ENCODE data around the gene ZNF708. TPM values are rescaled to one million over a fixed set of nuclear protein-coding genes. Genes with fewer than 3 reads are reported as not detected.
"Not testable (repeated sequence)": the region's sequence is repeated elsewhere in the genome, so short reads cannot be mapped to it uniquely, and the experiment has no call there.

Gene ZNF708
- total RNA-seq (2014; rRNA removed; shearing (Covaris generic); ENCODE audit: low replicate concordance) = 1.5 and 1.6 TPM in 2 replicates

DNA sequence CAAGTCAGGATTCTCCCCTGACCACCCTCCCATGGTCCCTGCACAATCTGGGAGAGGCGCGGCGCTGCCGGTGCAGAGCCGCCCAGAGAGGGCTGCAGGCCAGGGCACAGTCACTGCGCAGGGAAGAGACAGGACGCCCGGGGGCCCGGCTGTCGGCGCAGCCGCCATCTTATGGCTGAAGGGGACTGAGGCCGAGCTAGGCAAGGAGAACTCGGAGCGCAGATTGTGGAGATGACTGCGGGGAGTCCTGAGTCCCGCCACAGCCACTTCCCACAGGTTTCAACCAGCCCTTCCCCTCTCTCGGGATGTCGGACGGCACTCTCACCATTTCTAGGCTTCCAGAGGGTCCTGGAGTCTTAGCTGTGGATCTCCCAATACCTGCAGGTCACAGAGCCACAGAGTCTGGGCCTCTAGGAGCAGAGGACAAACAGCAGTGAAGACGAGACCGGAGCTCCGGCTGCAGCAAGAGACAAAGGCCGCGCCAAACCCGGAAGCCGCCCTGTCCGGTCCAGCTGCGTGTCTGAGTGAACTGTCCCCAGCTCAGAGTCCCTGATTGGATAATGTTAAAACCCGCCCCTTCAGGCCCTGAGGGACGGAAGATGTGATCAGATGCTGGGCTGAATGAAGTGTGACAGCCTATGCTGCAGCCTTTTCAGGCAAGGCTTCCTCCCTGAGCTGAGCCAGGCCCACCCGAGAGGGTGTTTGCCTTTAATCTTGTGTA, at the start of gene ZNF708:
TSS of gene ZNF708 (minus strand) at position 526 of the 721 bp plus-strand sequence. CDS start at position 328, 198 bp downstream.
- in situ Hi-C loops (cut with HindIII; ENCODE audit: low pct_unique_long_range_greater_than_20kb, low sequenced_read_pairs) = no loop called here
- peak; percentile 89 for DNase-seq (ENCODE audit: low read depth)

DNA sequence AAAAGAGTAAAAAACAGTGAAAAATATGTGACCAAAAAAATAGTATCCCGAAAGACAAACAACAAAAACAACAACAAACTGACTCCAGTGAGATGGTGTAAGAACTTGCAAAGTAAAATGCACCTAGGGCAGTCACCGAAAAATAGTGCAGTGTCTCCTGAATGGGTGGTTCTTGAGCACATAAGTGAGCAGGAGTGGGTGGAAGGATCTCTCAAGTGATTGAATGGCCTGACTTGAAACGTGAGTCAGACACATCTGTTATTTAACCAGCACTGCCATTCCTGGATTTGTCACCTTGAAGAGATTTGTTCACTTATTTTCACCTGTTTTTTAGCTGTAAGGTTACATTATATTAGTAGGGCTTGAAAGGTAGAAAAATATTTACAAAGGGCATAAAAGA, 33.1 kb upstream of the ZNF708 start:
- in situ Hi-C loops (cut with HindIII; ENCODE audit: low pct_unique_long_range_greater_than_20kb, low sequenced_read_pairs) = no loop called here

DNA sequence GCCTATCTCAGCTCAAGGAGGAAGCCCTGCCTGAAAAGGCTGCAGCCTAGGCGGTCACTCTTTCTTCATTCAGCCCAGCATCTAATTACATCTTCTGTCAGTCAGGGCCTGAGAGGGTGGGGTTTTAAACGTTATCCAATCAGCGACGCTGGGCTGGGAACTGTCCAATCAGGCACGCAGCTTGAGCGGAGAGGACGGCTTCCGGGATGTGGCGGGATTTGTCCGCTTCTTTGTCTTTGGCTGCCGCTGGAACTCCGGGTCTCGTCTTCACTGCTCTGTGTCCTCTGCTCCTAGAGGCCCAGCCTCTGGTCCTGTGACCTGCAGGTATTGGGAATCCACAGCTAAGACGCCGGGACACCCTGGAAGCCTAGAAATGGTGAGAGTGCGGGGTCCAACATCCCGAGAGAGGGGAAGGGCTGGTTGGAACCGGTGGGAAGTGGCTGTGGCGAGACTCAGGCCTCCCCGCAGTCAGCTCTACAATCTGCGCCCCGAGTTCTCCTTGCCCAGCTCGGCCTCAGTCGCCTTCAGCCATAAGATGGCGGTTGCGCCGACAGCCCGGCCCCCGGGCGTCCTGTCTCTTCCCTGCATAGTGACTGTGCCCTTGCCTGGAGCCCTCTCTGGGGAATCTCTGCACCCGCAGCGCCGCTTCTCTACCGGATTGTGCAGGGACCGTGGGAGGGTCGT, 29.7 kb upstream of the ZNF708 start, which contains the start of gene ZNF738:
TSS of gene ZNF738 (plus strand) at position 233 of the 684 bp plus-strand sequence. CDS start at position 374, 141 bp downstream.
- DNase-seq (ENCODE audit: low read depth) = peak; percentile 94

More for the DNA sequence above, 33.1 kb upstream of the ZNF708 start:
- DNase-seq (ENCODE audit: low read depth) = no peak

DNA sequence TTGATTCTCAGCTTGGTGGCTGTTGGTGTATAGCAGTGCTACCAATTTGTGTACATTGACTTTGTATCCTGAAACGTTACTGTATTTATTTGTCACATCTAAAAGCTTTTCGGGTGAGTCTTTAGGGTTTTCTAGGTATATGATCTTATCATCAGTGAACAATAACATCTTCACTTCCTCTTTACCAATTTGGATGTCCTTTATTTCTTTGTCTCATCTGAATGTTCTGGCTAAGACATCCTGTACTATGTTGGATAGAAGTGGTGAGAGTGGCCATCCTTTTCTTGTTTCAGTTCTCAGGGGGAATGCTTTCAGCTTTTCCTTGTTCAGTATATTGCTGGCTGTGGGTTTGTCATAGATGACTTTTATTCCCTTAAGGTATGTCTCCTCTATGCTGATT, 23.6 kb upstream of the ZNF708 start:
- no peak for DNase-seq (ENCODE audit: low read depth)
- in situ Hi-C loops (cut with HindIII; ENCODE audit: low pct_unique_long_range_greater_than_20kb, low sequenced_read_pairs) = no loop called here

More for the DNA sequence above, 29.7 kb upstream of the ZNF708 start, which contains the start of gene ZNF738:
- in situ Hi-C loops (cut with HindIII; ENCODE audit: low pct_unique_long_range_greater_than_20kb, low sequenced_read_pairs) = no loop called here

DNA sequence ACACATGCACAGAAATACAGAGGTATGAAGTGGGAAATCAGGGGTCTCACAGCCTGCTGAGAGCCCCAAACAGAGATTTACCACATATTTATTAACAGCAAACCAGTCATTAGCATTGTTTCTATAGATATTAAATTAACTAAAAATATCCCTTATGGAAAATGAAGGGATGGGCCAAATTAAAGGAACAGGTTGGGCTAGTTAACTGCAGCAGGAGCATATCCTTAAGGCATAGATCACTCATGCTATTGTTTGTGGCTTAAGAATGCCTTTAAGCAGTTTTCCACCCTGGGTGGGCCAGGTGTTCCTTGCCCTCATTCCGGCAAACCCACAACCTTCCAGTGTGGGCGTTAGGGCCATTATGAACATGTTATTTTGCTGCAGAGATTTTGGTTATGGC, 15.6 kb upstream of the ZNF708 start:
- in situ Hi-C loops (cut with HindIII; ENCODE audit: low pct_unique_long_range_greater_than_20kb, low sequenced_read_pairs); DNase-seq (ENCODE audit: low read depth): not testable (repeated sequence)

DNA sequence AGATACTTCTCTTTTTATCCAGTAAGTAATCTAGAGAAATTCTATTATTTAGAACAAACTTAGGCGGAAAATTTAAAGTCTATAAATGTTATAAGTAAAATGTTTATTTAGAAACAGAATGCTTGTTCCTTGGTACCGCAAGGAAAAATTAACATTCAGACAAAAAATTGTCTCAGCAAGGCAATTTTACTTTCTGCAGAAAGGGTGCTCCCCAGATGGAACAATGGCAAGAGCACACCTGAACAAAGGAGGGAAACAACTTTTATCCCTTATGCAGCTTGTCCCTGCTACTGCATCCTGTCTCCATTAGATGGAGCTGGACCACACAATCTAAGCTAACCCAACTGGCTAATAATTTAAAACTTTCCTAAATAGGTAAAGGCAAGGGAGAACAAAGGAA, 6.5 kb upstream of the ZNF708 start:
- in situ Hi-C loops (cut with HindIII; ENCODE audit: low pct_unique_long_range_greater_than_20kb, low sequenced_read_pairs) = no loop called here
- DNase-seq (ENCODE audit: low read depth) = no peak

DNA sequence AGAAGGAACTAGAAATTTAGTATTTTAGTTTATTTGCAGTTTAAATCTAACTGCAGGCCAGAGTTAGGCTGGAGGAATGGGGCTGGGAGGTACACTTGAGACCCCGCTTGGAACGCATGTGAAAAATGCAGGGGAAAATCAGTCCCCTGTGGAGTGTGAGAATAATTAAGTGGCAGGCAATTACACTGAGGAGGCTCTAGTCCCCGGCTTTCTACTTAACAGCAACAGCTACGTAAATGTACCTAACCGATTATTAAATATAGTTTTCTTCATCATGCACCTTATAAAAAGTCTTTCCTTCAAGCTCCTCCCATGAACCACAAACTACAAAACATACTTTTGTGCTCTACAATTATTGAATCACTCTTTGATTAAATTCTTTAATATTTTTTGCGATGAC, 804 bp downstream of the ZNF708 start:
- in situ Hi-C loops (cut with HindIII; ENCODE audit: low pct_unique_long_range_greater_than_20kb, low sequenced_read_pairs) = no loop called here
- DNase-seq (ENCODE audit: low read depth) = no peak

DNA sequence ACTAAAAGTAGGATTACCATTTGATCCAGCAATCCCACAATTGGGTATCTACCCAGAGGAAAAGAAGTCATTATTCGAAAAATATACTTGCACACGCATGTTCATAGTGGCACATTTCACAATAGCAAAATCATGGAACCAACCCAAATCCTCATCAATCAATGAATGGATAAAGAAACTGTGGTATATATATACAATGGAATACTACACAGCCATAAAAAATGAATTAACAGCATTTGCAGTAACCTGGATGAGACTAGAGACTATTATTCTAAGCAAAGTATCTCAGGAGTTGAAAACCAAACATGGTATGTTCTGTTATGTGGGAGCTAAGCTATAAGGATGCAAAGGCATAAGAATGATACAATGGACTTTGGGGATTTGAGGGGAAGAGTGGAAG, 3.0 kb downstream of the ZNF708 start:
- in situ Hi-C loops (cut with HindIII; ENCODE audit: low pct_unique_long_range_greater_than_20kb, low sequenced_read_pairs) = no loop called here
- no peak for DNase-seq (ENCODE audit: low read depth)

DNA sequence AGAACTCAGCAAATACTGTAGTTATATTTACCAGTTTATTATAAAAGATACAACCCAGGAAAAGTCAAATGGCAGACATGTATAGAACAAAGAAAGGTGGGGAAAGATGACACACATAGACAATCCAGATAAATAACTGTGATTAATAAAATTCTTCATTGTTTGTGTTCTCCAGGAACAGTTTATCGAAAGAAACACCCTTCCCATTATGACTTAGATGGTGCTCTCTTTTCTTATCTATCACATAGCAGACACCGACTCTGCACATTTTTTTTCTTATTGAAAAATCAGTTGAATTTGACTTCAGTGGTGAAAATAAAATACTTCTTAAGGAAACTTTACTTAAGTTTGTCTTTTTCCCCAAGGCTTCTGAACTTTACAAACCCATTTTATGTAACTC, 6.2 kb downstream of the ZNF708 start:
- no peak for DNase-seq (ENCODE audit: low read depth)

DNA sequence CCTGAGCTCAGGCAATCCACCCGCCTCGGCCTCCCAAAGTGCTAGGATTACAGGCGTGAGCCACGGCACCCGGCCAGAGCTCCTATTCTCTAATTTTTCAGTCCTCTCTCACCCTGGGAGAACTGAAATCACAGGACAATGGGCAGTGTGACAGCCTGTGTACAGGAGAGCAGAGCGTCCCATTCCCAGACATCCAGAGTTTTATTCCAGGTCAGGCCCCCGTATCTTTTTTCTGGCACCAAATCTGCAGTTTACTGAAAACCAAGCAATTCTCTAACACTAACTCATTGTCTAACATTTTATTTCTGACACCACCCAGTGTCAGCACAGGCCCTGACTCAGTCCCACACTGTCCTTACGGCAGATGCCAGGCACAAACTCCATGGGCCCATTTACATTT, 6.7 kb downstream of the ZNF708 start:
- DNase-seq (ENCODE audit: low read depth) = no peak
- in situ Hi-C loops (cut with HindIII; ENCODE audit: low pct_unique_long_range_greater_than_20kb, low sequenced_read_pairs) = no loop called here

More for the DNA sequence above, 6.2 kb downstream of the ZNF708 start:
- in situ Hi-C loops (cut with HindIII; ENCODE audit: low pct_unique_long_range_greater_than_20kb, low sequenced_read_pairs) = no loop called here

DNA sequence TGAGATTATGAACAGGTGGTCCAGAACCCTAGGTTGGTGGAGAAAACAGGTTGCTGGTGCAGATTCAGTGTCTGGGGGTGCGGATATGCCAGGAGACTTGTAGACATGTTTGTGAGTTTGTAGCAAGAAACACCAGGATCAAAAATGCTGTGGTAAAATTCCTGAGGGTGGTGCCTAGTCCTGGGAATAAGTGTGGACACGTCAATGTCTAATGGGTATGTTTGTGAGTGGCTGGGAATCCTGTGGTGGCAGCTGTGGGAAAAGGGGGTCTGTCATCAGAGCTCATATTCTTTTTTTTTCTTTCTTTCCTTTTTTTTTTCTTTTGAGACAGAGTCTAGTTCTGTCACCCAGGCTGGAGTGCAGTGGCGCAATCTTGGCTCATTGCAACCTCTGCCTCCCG, 7.2 kb downstream of the ZNF708 start:
- in situ Hi-C loops (cut with HindIII; ENCODE audit: low pct_unique_long_range_greater_than_20kb, low sequenced_read_pairs) = no loop called here

DNA sequence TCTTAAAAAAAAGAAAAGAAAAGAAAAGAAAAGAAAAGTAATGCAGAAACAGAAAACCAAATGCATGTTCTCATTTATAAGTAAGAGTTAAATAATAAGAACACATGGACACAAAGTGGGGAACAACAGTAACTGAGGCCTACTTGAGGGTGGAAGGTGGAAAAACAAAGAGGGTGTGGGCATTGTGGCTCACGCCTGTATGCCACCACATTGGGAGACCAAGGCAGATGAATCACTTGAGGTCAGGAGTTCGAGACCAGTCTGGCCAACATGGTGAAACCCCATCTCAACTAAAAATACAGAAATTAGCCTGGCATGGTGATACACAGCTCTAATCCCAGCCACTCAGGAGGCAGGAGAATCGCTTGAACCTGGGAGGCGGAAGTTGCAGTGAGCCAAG, 8.1 kb downstream of the ZNF708 start:
- no peak for DNase-seq (ENCODE audit: low read depth)

More for the DNA sequence above, 7.2 kb downstream of the ZNF708 start:
- no peak for DNase-seq (ENCODE audit: low read depth)

DNA sequence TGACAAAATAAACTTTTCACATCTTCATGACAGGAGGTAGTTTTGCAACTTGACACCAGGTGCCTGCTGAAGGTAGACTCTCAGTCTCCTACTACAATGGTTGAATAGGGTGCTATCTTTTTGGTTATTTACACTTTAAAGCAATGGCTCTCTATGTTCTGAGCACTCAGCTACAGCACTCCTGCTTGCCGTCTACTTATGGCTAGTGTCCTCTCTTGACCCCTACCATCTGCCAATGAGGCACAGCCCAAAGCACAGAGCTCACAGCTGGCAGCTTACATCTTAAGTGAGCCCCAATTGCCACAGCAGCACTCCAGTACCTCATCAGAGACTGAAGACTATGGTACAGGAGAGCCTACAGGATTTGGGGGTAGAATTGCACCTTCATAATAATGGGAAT, 11.4 kb downstream of the ZNF708 start:
- in situ Hi-C loops (cut with HindIII; ENCODE audit: low pct_unique_long_range_greater_than_20kb, low sequenced_read_pairs) = no loop called here
- DNase-seq (ENCODE audit: low read depth) = no peak

More for the DNA sequence above, 8.1 kb downstream of the ZNF708 start:
- in situ Hi-C loops (cut with HindIII; ENCODE audit: low pct_unique_long_range_greater_than_20kb, low sequenced_read_pairs) = no loop called here

DNA sequence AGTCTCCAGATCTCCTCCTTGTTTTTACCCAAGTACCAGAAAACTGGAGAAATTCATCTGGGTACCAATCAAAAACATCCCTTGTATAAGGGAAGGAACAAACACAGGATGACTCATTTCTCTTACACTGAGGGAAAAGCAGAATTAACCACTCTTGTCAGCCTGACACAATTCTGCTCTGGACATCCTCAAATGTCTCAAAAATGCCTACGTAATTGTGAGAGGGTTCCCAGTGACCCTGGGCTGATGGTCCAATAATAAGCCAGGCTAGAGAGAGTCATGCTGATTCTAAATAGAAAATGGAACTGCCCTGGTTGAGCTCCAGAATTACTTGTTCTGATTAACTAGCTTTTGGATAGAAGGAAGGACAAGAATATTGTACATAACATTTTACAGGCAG, 14.5 kb downstream of the ZNF708 start:
- in situ Hi-C loops (cut with HindIII; ENCODE audit: low pct_unique_long_range_greater_than_20kb, low sequenced_read_pairs) = no loop called here
- no peak for DNase-seq (ENCODE audit: low read depth)

DNA sequence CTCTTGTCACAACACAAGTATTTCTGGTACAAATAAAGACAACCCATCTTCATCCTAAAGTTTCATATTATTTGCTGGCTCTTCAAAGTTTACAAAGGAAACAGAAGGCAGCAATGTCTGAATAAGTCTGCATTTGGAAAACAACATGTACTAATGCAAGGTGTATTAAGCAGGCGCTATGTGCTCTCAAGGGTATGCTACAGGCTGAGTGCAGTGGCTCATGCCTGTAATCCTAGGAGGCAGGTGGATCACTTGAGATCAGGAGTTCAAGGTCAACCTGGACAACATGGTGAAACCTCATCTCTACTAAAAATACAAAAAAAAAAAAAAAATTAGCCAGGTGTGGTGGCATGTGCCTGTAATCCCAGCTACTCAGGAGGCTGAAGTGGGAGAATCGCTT, 16.4 kb downstream of the ZNF708 start:
- in situ Hi-C loops (cut with HindIII; ENCODE audit: low pct_unique_long_range_greater_than_20kb, low sequenced_read_pairs); DNase-seq (ENCODE audit: low read depth): not testable (repeated sequence)

DNA sequence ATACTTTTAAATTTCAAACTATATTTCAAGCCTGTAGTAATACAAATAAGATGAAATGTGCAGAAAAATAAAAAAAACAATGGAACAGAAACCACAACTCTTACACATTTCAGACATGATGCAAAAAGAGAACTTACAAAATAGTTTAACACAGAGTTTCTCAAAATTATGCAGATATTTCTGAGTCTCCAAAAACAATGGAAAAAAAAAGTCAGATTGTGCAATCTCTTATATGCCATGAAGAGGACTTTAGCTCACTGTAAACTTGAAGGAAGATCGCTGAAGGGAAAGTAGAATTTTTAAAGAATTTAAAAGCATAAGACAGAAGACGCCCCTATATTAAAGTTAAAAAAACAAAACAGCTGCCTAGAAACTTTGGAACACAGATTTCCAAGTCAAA, 20.4 kb downstream of the ZNF708 start:
- DNase-seq (ENCODE audit: low read depth) = no peak
- in situ Hi-C loops (cut with HindIII; ENCODE audit: low pct_unique_long_range_greater_than_20kb, low sequenced_read_pairs) = no loop called here

DNA sequence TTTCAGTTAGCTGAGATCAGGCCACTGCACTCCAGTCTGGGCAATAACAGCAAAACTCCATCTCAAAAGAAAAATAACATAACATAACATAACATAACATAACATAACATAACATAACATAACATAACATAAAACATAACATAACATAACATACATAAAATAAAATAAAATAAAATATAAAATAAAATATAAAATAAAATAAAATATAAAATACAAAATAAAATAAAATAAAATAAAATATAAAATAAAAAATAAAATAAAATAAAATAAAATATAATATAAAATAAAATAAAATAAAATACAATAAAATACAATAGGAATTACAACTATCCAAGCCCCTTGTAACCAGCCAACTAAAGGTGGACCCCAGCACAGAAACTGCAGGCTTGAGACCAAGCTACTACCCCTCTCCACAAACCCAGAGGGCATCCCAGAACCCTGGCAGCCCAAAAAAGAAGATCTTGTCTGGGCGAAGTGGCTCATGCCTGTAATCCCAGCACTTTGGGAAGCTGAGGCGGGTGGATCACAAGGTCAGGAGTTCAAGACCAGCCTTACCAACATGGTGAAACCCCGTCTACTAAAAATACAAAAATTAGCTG, 22.2 kb downstream of the ZNF708 start:
- in situ Hi-C loops (cut with HindIII; ENCODE audit: low pct_unique_long_range_greater_than_20kb, low sequenced_read_pairs); DNase-seq (ENCODE audit: low read depth): not testable (repeated sequence)

DNA sequence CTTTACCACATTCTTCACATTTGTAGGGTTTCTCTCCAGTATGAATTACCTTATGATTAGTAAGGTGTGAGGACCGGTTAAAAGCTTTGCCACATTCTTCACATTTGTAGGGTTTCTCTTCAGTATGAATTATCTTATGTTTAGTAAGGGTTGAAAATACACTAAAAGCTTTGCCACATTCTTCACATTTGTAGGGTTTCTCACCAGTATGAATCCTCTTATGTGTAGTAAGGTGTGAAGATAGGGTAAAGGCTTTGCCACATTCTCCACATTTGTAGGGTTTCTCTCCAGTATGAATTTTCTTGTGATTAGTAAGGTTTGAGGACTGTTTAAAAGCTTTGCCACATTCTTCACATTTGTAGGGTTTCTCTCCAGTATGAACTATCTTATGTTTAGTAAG, 35.4 kb downstream of the ZNF708 start:
- DNase-seq (ENCODE audit: low read depth); in situ Hi-C loops (cut with HindIII; ENCODE audit: low pct_unique_long_range_greater_than_20kb, low sequenced_read_pairs): not testable (repeated sequence)

DNA sequence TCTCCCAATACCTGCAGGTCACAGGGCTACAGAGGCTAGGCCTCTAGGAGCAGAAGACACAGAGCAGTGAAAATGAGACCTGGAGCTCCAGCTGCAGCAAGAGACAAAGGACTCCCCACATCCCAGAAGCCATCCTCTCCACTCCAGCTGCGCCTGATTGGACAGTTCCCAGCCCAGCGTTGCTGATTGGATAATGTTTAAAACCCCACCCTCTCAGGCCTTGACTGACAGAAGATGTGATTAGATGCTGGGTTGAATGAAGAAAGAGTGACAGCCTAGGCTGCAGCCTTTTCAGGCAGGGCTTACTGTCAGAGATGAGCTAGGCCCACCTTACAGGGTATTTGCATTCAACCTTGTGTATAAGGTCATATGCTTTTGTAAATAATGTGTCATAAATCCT, 59.4 kb downstream of the ZNF708 start:
- in situ Hi-C loops (cut with HindIII; ENCODE audit: low pct_unique_long_range_greater_than_20kb, low sequenced_read_pairs) = no loop called here
- DNase-seq (ENCODE audit: low read depth) = no peak
